RWPE1 (cell line): ENCODE data around the gene RPUSD4.

Source experiments
- CTCF ChIA-PET: fragments of 350-600 bp; sonication (Branson Sonifier 250); formaldehyde crosslinking; extraction: SDS; loops from one replicate; lab custom pipeline; 2021; lab: Yijun Ruan, JAX
- POLR2A ChIA-PET: fragments of 400-600 bp; formaldehyde crosslinking; extraction: SDS; loops from one replicate; lab custom pipeline; 2020; ENCODE audit warnings: antibody characterized with exemption; ENCODE audit not compliant: low non-redundant PET; lab: Yijun Ruan, JAX
- DNase-seq: peaks from one replicate; pipeline ENCODE4 v3.0.0; 2012; ENCODE audit warnings: low spot score
- H3K27ac ChIP-seq: fragments of 450-650 bp; 2 replicates; pipeline ENCODE4 v1.5.1; 2017
- CTCF ChIP-seq: fragments of 450-650 bp; conservative IDR thresholded peaks from 2 replicates; pipeline ENCODE4 v1.5.1; 2017; ENCODE audit warnings: low read depth, mild to moderate bottlenecking

Gene RPUSD4

DNA sequence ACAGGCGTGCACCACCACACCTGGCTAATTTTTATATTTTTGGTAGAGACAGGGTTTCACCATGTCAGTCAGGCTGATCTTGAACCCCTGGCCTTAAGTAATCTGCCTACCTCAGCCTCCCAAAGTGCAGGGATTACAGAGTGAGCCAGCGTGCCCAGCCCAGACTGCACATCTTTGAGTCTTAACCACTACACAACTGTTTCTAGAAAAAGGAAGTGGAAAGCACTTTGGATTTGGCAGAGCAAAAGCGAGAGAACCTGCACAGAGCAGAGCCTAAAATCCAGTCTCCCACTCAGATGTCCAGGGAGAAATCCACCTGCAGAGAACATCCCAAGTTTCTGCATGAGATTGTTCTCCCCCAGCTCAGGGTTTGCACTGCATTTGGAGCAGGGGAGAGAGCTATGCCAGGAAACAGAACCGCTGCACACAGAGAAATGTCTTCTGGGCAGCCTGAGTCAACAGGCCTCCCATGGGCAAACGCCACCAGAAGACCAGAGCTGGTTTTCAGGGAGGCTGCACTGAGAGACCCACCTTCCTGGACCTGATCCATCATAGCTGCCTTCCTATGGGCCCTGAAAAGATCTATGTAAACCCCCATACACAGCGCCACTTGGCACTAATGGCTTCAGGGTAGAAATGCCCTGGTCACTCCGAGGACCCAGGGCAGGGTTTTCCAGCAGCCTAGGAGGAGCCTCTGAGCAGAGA is 54.0 kb downstream of the RPUSD4 start:
- ChIA-PET POLR2A (no interaction called here), CTCF (no interaction called here)
- no peak overlapping the region for H3K27ac ChIP-seq
- no peak for DNase-seq
- TF ChIP-seq CTCF = no peak

GRCh38 chr11:126156814-126157213 is 54.6 kb downstream of the RPUSD4 start:
- CTCF ChIA-PET = no interaction called here
- TF ChIP-seq CTCF = no peak
- POLR2A ChIA-PET = no interaction called here
- no peak for DNase-seq
- H3K27ac ChIP-seq = no peak overlapping the region

GRCh38 chr11:126155402-126156187 is 55.9 kb downstream of the RPUSD4 start:
- TF ChIP-seq CTCF = no peak
- ChIA-PET POLR2A (no interaction called here), CTCF (no interaction called here)
- H3K27ac ChIP-seq = no peak overlapping the region
- DNase-seq = no peak

DNA sequence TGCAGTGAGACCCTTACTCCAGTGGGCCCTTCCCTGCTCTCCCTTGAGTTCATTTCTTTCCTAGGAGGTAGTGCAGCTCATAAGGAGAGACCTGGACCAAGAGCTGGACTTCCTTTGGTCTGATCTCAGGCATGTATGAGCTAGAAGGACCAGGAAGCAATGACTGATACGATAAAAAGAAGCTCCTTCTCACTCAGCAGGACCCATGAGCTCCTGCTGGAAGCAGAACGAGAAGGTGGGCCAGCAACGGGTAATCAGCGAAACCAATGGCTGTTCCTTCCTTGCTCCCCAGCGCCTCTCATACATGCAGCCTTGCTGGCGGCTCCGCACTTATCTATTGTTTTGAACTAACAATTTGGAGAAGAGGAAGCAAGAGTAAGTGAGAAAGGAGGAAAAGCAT is 56.8 kb downstream of the RPUSD4 start:
- H3K27ac ChIP-seq = no peak overlapping the region
- POLR2A ChIA-PET = no interaction called here
- DNase-seq = no peak
- TF ChIP-seq CTCF = no peak
- CTCF ChIA-PET = no interaction called here

DNA sequence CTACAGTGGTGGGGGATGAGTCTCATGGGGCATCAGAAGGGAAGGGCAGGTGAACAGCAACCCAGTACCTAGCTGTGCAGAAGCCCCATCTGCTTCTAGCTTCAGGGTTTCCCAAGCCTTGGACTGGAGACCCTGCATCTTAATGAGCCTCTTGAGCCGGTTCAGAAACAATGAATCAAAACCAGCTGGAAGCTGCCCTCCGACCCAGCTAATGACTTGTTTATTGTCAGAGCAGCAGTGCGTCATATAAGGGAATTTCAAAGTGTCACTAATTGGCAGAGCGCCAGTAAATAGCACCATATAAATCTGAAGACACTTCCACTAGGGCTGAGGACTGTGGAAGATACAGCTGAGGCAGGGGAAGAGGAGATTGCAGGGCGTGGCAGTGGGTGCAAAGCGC is 57.5 kb downstream of the RPUSD4 start:
- no peak for DNase-seq
- CTCF ChIA-PET = interaction anchor here (1.0 kb wide), 1 partner anchor 183 kb away, joined by 3 read pairs; no protein-coding TSS in a partner anchor
- no peak overlapping the region for H3K27ac ChIP-seq
- TF ChIP-seq CTCF = no peak
- POLR2A ChIA-PET = no interaction called here

DNA sequence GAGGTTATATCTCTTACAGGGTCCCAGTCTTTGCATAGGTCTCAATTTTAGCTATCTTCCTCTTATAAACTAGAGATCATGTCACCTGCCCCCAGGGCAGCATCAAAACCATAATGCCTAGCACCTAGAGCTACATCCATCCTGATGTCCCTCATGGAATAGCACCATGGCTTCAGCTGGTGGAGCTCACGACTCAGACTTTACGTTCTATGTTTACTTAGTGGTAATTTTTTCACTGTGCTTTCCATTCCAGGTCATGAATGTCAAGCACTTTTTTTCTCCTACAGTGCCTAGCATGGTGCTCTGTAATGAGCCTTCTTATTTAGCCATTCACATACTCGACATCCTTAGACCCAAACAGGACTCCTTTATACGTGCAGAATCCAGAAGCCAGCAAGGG is 58.4 kb downstream of the RPUSD4 start:
- H3K27ac ChIP-seq = no peak overlapping the region
- DNase-seq = no peak
- CTCF ChIA-PET = interaction anchor here (1.0 kb wide), 1 partner anchor 182 kb away, joined by 3 read pairs; no protein-coding TSS in a partner anchor
- TF ChIP-seq CTCF = no peak
- POLR2A ChIA-PET = no interaction called here
